HT1080 (cell line): ENCODE data around the gene PCAT6. TPM values are rescaled to one million over a fixed set of nuclear protein-coding genes. Genes with fewer than 3 reads are reported as not detected.
A peak's percentile ranks its signal among the peaks of the same experiment; 100 is the strongest.
"Not testable (repeated sequence)": the region's sequence is repeated elsewhere in the genome, so short reads cannot be mapped to it uniquely, and the experiment has no call there.

Experiments used
- DNase-seq: peaks from one replicate; pipeline ENCODE4 v3.0.0-alpha.2; 2015; ENCODE audit warnings: low read depth
- polyA plus RNA-seq, 2 experiments: library from polyadenylated mRNA; depleted of rRNA; stranded (reverse); fragments of >200 nt; gene quantifications; 2 replicates each; pipeline ENCODE4 v1.2.3, GENCODE V29; 2015
- total RNA-seq: library from RNA; depleted of rRNA; stranded (reverse); fragments of >200 nt; shearing (Covaris generic); gene quantifications from 2 replicates; pipeline ENCODE4 v1.2.3, GENCODE V29; 2014; rRNA removed

The PCAT6 gene
- not detected in 2 replicates for total RNA-seq
- 1.3 and 4.0 TPM in 2 replicates for polyA plus RNA-seq (2015; cell fraction: cytosol; rRNA removed)
- polyA plus RNA-seq (2015; cell fraction: nucleus; rRNA removed): 0.60 and 2.2 TPM in 2 replicates

DNA sequence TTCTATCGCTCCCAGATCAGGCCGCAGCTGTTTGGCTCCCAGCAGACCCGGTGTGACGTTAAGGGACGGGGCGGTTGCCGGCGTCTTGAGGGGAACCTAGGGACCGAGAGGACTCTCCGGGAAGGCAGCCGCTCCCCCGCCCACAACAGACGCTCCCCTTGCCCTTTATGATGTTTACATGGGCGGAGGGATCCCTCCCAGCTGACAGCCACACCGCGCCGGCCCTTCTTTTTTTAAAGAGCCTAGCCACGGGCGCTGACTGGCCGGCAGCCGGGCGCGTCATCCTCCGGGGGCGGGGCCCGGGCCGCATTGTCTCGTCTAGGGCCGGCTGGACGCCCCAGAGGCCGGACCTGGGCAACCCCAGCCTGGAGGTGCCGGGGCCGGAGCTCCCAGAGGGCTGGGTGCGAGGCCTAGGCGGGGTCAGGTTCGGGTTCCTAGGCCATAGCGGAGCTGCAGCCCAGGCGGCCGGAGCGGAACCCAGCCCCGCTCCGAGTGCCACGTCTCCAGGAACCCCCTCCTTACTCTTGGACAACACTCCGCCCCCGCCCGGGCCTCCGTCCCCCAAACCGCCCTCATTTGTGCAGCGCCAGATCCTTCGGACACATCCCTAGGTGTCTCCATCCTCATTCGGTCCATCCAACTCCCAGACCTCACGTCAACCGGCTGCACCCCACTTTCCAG is at the start of gene PCAT6:
TSS of gene PCAT6 (plus strand) at position 340 of the 681 bp plus-strand sequence.
- DNase-seq: peak; percentile 89

DNA sequence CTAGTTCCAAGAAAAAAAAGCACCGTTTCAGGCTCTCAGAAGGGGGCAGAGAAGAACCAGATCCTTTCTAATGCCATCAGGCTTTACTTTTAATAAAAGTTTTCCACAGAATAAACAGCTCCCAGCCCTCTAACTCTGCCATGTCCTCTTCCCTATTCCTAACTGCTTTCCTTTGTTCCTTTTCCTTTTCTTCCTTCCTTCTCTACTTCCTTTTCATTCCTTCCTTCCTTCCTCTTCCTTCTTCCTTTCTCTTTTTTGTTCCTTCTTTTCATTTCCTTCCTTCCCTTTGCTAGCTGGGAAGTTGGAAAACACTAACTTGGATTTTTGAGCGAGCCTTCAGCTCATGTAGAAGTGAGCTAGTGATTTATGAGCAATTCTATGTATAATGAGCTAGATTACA is 48.7 kb upstream of the PCAT6 start:
- no peak for DNase-seq

DNA sequence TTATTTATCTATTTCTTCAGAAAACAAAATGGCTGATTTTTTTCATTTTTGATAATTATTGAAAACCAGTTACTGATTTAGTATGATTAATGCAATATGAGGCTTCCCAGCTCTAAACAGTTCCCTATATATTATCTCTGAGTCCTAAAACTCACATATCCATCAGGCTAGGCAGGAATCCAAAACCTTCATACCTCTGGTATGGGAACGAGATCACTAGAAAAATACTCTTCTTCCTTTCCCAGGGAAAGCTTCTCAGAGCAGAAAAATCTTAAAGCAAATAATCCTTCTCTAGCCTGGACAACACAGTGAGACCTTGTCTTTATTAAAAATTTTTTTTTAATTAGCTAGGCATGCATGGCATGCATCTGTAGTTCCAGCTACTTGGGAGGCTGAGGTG is 45.0 kb upstream of the PCAT6 start:
- no peak for DNase-seq

DNA sequence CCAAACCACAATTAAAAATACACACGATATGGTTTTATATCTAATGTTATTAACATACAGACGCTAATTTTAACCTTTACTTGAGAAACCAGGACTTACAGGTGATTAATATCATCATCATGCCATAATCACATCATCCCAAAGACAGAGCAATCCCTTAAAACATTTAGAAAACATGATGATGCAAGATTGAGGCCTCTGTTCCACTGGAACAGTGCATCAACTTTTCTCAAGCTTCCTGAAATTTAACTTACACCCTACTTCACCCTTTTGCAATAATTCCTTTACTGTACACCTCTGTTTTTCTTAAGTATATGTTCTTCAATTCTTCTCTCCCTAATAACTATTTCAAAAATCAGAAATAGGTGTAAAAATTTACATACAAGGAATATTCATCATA is 40.6 kb upstream of the PCAT6 start:
- DNase-seq: no peak

DNA sequence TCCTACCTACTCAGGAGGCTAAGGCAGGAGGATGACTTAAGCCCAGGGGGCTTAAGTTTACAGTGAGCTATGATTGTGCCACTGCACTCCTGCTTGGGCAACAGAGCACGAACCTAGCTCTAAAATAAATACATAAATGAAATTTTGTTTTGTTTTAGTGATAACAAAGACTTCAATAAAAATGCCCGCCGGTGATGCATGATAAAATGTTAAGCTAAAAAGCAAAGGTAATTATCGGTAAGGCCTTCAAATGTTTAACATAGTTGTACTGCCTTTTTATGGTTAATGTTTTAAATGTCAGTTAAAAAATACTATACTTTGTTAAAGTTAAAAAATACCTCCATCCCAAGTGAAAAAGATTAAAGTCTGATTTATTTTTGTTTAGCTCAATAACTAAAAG is 29.6 kb upstream of the PCAT6 start:
- no peak for DNase-seq

DNA sequence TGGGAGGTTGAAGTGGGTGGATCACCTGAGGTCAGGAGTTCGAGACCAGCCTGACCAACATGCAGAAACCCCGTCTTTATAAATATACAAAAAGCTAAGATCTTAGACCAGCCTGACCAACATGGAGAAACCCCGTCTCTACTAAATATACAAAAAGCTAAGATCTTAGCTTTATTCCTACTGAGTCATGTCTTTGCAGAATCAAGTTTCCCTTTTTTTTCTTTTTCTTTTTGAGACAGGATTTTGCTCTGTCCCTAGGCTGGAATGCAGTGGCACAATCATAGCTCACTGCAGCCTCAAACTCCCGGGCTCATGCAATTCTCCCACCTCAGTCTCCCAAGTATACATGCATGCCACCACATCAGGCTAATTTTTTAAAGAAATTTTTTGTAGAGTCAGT is 23.9 kb upstream of the PCAT6 start:
- DNase-seq: no peak

DNA sequence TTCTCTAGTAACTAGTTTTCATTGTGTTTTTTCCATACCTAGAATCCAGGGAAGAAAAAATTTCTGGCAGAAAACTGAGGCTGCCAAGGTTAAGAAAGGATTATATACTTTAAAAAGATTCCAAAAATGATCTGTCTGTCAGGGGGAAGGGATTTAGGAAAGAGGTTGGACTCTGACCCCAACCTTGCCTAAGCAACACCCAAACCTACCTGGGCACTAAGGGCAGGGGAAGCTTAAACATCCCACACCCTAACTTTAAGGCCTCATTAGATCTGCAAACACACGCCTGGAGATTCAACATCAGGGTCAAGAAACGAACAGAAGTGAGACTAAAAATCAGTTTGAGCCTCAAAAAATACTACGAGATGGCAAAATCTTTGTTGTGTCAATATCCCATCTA is 22.0 kb upstream of the PCAT6 start:
- DNase-seq: no peak

DNA sequence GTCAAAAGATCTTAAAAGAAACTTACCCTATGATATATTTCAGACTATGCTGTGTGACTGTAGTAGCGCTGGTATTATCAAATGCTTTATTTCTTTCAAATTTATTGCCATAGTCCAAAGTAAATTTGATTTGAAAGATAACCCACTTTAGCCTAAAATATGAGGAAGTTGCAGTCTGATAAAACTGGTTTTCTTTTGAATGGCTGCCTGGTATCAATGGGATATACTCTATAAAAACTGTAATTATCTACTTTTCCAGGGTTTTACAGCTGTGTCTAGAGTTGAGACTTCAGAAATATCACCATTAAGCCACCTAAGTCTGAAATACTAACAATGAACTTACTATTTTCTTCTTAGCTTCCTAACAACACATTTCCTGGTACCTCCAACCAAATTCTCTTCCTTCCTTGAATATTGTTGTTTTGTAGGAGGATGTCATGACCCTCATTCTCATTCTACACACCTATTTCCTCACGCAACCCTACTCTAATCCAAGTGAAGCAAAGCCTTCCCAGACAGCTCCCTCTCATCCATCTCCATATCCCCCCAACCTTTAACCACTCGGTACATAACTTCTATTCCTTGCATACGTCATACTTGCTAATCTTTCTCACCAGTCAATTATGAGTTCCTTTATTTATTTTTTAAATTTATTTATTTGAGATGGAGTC is 19.5 kb upstream of the PCAT6 start:
- DNase-seq: no peak

DNA sequence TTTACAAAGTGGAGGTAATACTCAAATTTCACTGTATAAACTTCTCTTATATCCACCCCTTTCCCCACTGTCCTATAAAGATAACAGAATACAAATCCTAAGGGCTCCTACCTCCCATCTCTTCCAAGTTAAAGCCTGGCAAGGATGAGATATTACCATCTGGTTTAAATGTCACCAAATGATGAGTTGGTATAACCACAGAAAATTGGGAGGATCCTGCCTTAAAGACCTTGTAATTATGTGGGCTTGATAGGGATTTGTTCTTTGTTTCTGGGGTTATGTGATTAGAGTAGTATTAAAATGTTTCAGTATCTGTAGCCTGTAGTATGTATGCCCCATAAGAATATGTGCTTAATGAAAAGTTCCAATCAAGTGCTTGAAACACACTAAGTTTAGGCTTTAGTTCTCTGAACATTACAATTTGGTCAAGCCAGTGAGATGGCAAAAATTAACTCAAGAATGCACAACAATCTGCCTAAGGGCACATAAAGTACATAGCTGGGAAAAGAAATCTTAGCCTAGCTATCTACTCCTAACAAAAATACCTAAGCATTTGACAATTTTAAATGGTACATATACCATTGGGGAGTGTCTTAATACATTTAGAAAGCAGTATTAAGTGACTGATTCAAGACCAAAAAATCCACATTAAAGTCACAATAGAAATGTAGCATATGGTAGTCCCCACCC is 16.6 kb upstream of the PCAT6 start:
- no peak for DNase-seq

DNA sequence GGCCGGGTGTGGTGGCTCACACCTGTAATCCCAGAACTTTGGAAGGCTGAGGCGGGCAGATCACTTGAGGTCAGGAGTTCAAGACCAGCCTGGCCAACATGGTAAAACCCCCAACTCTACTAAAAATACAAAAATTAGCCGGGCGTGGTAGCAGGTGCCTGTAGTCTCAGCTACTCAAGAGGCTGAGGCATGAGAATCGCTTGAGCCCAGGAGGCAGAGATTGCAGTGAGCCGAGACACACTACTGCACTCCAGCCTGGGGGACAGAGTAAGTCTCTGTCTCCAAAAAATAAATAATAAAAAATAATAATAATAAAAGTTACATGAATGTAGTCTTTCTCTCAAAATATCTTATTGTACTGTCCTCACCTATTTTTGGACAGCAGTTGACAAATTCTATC is 15.8 kb upstream of the PCAT6 start:
- not testable (repeated sequence) for DNase-seq

DNA sequence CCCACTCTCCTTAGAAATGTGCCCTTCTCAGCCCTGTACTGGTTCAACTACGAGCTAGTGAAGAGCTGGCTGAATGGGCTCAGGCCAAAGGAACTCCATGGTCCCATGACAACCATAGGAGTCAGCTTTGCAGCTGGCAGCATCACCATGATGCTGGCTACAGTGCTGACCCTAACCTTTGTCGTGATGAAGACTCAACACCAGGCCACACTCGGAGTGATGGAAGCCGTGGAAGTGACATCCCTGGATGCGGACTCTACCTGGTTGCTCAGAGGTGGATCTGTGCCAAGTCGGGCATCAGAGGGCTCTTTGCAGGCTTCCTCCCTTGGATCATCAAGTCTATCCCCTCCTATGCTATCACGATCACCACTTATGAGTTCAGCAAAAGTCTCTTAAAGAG is 14.1 kb upstream of the PCAT6 start:
- no peak for DNase-seq

DNA sequence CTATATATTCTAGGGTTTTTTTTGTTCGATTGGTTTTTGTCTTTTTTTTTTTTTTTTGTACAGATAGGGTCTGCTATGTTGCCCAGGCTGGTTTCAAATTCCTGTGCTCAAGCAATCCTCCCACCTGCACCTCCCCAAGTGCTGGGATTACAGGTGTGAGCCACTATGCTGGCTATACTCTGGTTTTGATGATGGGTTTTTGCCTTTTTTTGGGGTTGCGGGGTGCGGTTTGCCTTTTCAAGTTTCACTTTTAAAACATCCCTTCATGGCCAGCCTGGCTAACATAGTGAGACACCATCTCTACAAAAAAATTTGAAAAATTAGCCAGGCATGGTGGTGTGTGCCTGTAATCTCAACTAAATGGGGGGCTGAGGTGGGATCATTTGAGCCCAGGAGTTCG is 12.5 kb upstream of the PCAT6 start:
- DNase-seq: no peak

DNA sequence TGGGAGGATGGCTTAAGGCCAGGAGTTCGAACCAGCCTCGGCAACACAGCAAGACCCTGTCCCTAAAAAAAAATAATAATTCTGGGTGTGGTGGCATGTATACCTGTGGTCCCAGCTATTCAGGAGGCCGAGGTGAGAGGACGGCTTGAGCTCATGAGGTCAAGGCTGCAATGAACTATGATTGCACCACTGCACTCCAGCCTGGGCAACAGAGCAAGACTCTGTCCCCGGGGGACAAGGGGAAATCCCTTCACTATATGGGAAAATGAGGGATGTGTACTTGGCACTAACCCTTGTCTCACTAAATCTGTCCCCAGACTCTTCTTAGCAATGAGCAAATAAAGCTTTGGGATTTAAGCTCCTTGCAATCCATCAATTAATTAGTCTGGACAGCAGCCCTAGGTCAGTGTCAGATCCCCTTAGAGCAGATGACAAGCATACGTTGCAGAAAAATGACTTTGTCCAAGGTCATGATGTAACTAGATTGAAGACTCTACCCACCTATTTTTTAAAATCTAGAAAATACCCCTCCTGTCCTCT is 11.9 kb upstream of the PCAT6 start:
- DNase-seq: no peak

DNA sequence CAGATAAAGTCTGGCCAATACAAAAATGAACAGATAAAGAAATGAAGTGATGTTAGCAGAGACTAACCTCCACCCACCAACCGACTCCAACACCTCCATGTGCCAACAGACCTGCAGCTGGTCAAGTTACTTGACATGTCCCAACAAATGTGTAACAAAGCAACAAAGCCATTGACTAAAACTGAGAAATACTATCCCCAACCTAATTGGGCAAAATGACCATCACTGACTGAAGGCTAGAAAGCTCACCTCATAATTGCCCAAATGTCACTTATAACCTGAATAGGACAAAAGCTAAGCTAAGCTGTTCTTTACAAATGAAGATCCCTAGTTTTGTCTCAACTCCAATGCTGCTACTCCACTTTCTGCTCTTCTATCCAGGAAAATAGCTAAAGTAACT is 10.0 kb upstream of the PCAT6 start:
- DNase-seq: no peak

DNA sequence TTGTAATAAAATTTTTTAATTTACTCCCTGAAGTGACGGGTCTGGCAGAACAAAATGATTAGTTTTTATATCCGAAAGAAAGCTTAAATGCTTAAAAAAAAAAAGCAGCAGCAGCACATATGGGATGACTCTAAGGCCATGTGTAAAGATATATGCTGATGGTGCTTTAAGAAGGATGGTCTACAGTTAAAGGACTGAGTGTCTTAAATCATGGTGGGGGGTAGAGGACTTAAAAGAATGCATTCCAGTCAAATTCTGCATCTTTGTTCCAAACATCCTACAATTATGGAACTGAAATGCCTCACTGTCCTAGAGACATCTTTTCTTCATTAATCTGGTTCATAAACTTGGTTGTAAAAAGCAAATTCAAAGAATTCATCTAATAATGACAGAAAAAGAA is 9.6 kb upstream of the PCAT6 start:
- DNase-seq: no peak

DNA sequence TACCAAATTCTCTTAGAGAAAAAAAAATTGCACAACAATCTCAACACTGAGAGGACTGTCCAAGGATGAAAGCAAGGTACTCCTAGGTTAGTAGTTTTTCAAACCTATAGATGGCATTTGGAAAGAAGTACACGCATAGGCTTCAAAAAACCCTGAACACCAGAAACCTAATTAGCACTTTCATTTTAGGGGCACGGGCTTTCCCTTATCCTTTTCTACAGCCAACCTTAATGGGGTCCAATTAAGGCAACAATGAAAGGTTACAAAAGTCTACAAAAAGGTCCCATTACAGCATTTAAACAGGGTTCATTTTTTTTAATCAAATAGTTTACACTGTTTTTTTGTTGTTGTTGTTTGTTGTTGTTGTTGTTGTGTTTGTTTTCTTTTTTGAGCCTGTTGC is 8.7 kb upstream of the PCAT6 start:
- DNase-seq: no peak

DNA sequence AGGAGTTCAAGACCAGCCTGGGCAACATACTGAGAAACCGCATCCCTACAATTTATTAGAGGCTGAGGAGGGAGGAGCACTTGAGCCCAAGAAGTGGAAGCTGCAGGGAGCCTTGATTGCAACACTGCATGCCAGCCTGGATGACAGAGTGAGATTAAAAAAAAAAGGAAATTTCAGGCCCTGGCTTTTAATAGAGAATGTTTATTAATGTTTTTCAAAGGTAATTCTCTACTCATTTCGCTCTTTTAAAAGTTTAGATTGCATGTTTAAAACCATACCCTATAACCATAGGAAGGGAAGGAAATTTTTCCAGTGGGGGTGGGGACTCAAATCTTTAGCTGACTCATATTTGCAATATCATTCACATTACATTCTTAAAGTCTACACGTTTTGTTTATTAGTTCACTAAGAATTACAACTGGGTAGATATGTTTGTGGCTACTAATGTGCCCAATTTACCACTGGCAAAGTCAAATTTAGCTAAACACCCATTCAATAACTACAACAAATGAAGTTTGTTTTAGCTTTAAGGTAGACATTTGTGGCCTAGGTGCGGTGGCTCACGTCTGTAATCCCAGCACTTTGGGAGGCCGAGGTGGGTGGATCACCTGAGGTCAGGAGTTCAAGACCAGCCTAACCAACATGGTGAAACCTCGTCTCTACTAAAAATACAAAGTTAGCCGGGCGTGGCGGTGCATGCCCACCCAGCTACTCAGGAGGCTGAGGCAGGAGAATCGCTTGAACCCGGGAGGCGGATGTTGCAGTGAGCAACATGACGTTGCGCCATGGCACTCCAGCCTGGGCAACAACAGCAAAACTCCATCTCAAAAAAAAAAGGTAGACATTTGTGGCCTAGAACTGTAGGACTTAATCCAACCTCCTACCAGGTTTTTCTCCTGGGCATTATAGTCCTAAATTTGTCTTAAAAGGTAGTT is 7.5 kb upstream of the PCAT6 start:
- peak; percentile 29 for DNase-seq

DNA sequence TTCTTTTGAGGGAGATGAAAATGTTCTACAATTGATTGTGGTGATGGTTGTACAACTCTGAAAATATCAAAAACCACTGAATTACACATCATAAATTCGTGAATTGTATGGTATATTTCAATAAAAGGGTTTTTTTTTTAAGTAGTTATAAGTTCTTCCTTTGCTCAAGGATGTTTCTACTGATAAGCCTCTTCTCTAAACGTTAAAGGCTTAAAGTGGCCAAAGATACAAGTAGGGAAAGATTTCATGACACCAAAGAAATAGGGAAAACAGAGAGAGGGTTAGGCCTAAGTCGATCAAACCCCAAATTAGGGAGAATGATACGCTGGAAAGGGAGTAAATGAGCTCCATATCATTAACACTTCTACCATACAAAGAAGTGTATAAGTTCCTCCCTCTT is 6.6 kb upstream of the PCAT6 start:
- DNase-seq: no peak

DNA sequence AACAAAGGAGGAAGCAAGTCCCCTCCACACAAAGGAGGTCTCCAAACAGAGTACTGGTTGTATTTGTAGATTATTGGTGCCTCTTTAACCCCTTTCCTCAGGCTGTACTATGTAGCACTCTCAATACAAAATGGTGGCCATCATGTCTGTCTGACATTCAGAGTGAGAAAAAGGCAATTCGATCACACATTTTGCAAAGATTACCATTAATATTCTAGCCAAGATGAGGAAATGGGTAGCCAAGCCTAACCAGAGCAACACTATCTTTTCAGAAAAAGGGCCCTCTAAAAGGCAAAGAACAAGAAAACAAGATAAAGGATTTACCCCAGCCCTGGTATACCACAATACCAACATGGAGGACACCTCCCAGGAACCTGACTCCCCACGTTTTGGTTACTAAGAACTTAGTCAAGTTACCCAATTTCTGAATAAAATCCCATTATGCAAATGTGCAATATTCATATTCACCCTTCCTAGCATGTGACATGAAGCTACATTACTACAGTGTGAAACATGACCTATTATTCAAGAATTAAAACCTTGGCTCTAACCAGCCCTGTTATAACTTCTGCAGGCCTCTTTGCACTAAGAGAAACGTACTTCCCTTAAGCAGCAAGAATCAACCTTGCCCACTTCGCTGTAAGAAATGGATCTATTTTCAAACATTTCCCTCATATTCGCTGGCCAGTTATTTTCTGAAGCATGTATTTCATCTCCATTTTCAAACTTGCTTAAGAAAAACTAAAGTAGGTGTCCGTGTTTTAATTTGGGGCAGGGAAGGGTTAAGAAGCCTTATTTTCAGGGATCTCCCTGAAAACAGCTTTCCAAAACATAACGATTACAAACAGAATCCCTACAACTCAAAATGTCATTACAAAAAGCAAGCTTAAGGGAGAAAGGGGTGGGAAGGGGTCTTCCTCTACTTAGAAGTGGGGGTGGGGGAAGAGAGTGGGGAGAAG is 4.6 kb upstream of the PCAT6 start:
- DNase-seq: no peak
